GM12878 (cell line): ENCODE data around the gene COMT.

Source experiments
- MYC ChIP-seq: IDR thresholded peaks from 2 replicates; pipeline ENCODE4 v1.6.1; 2011; ENCODE audit warnings: mild to moderate bottlenecking, low read length, moderate library complexity, inconsistent platforms; ENCODE audit not compliant: insufficient read depth, insufficient replicate concordance, insufficient read length, severe bottlenecking
- RBBP5 ChIP-seq: fragments of 200-600 bp; sonication (generic); conservative IDR thresholded peaks from 2 replicates; pipeline ENCODE4 v1.6.1; 2016
- TARDBP ChIP-seq: IDR thresholded peaks from 2 replicates; pipeline ENCODE4 v1.6.1; 2016; ENCODE audit warnings: borderline replicate concordance
- TF ChIP-seq, protein P1 (sequence below): IDR thresholded peaks from 2 replicates; pipeline ENCODE4 v1.6.1; 2012; ENCODE audit warnings: low read length, inconsistent platforms
- TF ChIP-seq, protein P2 (sequence below), 3 experiments: IDR thresholded peaks in 2 of 3; conservative IDR thresholded peaks in 1 of 3; 2 replicates each; pipeline ENCODE4 v1.5.1; 2011; ENCODE audit warnings: low read depth in 3 of 3, low read length in 3 of 3, mild to moderate bottlenecking in 3 of 3, control low read depth in 2 of 3, moderate library complexity in 2 of 3, inconsistent platforms in 1 of 3, mixed read lengths in 1 of 3; ENCODE audit not compliant: control insufficient read depth in 2 of 3, insufficient read depth in 1 of 3; ENCODE audit errors: extremely low read depth in 1 of 3

DNA sequence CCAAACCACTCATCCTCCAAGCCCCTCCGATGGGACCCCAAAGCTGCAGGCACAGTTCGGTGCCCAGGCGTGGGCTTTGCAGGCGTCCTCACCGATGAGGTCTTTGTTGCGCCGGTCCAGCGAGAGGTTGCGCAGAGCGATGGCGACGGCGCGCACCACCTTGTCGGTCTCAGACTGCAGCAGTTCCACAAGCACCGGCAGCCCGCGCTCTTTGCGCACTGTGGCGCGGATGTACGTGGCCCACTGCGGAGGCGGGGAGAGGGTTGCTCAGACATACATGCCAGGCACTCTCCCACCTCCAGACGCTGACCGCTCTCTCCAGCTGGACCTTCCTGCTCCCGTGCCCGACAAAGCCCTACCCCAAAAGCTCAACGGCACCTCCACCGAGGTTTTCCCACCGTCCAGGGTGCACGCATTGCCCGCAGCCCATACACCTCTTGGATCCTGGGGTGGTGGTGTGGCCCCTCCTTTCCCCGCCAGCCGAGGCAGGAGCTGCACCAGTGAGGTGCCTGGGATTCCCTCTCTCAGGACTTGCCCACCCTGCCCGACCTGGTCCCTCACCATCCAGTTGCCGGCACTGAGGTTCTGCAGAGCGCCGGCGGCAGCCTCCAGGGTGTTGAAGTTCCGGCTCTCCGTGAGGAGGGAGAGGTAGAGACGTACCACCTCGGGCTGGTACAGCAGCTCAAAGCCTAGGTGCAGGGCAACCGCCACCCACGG, 32.1 kb downstream of the COMT start:
- TF ChIP-seq, protein P1, sequence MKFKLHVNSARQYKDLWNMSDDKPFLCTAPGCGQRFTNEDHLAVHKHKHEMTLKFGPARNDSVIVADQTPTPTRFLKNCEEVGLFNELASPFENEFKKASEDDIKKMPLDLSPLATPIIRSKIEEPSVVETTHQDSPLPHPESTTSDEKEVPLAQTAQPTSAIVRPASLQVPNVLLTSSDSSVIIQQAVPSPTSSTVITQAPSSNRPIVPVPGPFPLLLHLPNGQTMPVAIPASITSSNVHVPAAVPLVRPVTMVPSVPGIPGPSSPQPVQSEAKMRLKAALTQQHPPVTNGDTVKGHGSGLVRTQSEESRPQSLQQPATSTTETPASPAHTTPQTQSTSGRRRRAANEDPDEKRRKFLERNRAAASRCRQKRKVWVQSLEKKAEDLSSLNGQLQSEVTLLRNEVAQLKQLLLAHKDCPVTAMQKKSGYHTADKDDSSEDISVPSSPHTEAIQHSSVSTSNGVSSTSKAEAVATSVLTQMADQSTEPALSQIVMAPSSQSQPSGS: no peak
- TF ChIP-seq TARDBP (no peak), RBBP5 (no peak), MYC (no peak)
- TF ChIP-seq, protein P2, sequence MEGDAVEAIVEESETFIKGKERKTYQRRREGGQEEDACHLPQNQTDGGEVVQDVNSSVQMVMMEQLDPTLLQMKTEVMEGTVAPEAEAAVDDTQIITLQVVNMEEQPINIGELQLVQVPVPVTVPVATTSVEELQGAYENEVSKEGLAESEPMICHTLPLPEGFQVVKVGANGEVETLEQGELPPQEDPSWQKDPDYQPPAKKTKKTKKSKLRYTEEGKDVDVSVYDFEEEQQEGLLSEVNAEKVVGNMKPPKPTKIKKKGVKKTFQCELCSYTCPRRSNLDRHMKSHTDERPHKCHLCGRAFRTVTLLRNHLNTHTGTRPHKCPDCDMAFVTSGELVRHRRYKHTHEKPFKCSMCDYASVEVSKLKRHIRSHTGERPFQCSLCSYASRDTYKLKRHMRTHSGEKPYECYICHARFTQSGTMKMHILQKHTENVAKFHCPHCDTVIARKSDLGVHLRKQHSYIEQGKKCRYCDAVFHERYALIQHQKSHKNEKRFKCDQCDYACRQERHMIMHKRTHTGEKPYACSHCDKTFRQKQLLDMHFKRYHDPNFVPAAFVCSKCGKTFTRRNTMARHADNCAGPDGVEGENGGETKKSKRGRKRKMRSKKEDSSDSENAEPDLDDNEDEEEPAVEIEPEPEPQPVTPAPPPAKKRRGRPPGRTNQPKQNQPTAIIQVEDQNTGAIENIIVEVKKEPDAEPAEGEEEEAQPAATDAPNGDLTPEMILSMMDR (IDR thresholded peaks at IDR 0.05 in 2 of 3, conservative IDR thresholded peaks at IDR 0.05 in 1 of 3; ENCODE audit: control insufficient read depth in 2 of 3, extremely low read depth in 1 of 3, insufficient read depth in 1 of 3, low read depth in 3 of 3, low read length in 3 of 3): no peak
